Activated CD4-positive, alpha-beta memory T cell treated with anti-CD3 and anti-CD28 coated beads, Interleukin-2, amount 10 ng/mL, durations not matched to agents 7 days and 5 days (primary cell): Measurements from ENCODE around the gene TBCK. TPM values are rescaled to one million over a fixed set of nuclear protein-coding genes. Genes with fewer than 3 reads are reported as not detected.

Experiments
- CTCF ChIA-PET: fragments of 350-600 bp; sonication (Branson Sonifier 250); formaldehyde crosslinking; loops from one replicate; lab custom pipeline; 2021; ENCODE audit warnings: antibody characterized with exemption, inconsistent platforms; lab: Charles Lee
- POLR2A ChIA-PET: fragments of 350-600 bp; sonication (Branson Sonifier 250); formaldehyde crosslinking; loops from one replicate; lab custom pipeline; 2021; ENCODE audit warnings: antibody characterized with exemption; lab: Charles Lee
- DNase-seq: peaks from one replicate; pipeline ENCODE4 v3.0.0-alpha.2; 2020
- H3K27ac Mint-ChIP-seq: one replicate; pipeline ENCODE4 v1.8.0; 2021; ENCODE audit warnings: mild to moderate bottlenecking, mixed read lengths
- H3K27me3 Mint-ChIP-seq: one replicate; pipeline ENCODE4 v1.8.0; 2021; ENCODE audit warnings: mixed read lengths
- H3K36me3 Mint-ChIP-seq: one replicate; pipeline ENCODE4 v1.8.0; 2021; ENCODE audit warnings: low read depth, mixed read lengths
- H3K4me1 Mint-ChIP-seq: one replicate; pipeline ENCODE4 v1.8.0; 2021; ENCODE audit warnings: mixed read lengths
- H3K4me3 Mint-ChIP-seq: one replicate; pipeline ENCODE4 v1.8.0; 2021; ENCODE audit warnings: mild to moderate bottlenecking, mixed read lengths
- H3K9me3 Mint-ChIP-seq: one replicate; pipeline ENCODE4 v1.8.0; 2021; ENCODE audit warnings: mixed read lengths
- total RNA-seq, 2 experiments: library from RNA; stranded (reverse); gene quantifications; one replicate each; pipeline ENCODE4 v1.2.3, GENCODE V29; 2021

TBCK gene
- total RNA-seq: 10 to 100 TPM; 25.4 to 26.8 TPM

DNA sequence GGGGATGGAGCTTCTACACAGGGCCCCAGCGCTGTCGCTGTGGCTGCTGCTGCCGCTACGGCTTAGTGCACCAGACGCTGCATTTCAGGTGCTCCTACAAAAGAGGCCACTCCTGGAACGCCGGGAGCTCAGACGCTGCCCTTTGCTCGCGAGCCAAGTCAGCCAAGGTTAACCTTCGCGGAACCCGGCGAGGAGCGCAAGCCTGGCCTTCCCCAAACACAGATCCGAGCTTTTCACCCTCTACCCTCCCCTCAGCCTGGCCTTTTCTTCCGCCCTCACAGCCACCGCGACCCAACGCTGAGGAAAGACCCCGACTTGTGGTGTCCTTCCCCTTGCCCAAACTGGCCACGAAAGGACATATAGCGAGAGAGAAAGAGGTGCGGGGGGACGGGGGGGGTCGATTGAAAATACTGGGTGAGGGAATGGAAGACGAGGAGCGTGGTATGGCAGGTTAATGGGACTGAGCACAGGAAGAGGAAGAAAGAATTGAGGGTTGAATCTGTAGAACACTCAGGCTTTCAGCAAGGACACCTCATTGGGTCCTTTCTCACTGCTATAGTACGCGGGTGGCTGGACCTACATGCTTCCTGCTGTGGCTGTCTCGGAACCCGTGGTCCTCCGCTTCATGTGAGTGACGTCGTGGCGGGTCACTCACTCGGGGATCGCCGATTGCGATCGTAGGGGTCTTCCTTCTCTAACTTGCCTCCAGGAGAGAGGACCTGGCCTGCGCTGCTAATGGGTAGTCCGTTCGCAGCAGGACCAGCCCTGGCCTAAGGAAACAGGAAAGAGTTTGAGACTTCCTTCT is at the start of gene TBCK, which contains the start of gene AIMP1:
Gene TBCK, minus strand, starts transcription at position 242 of the 805 bp plus-strand sequence. CDS start 7,249 bp downstream, outside the sequence.
Gene AIMP1, plus strand, starts transcription at position 583 of the 805 bp plus-strand sequence. CDS start 8,460 bp downstream, outside the sequence.
- H3K27me3 Mint-ChIP-seq: no peaks in the 10 kb centered on the region
- H3K4me3 Mint-ChIP-seq: no peak within 1 kb of the TSS
- no peak within 1 kb of the TSS for H3K27ac Mint-ChIP-seq
- POLR2A ChIA-PET: interaction anchor here (0.8 to 2.1 kb wide), 8 partner anchors 9 to 77 kb away, joined by 3 to 18 read pairs (median 4); no protein-coding TSS in a partner anchor
- DNase-seq: peak; percentile 89
- no peaks in the 10 kb centered on the region for H3K9me3 Mint-ChIP-seq
- peaks cover 21% of the 10 kb centered on the region for H3K36me3 Mint-ChIP-seq
- peaks cover 33% of the 10 kb centered on the region for H3K4me1 Mint-ChIP-seq
- CTCF ChIA-PET: interaction anchor here (0.9 to 1.8 kb wide), 3 partner anchors 10 to 14 kb away, joined by 3 to 9 read pairs (median 4); no protein-coding TSS in a partner anchor

DNA sequence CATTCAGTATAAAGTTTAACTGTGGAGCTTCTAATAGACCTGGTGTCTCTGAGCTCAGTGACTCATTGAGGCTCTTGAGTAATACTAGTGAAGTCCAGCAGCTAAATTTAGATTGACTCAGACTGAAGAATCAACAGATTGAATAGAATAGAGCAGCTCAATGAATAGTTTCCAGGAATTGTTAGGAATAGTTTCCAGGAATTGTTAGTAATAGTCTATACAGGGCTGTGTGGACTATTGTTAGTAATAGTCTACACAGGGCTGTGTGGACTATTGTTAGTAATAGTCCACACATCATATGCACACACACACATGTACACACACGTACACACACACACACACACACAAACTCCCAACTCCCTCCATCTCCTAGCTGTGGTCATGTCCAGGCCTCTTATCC is 49.6 kb upstream of the TBCK start:
- CTCF ChIA-PET: interaction anchor here (0.8 kb wide), 1 partner anchor 150 kb away, joined by 3 read pairs; no protein-coding TSS in a partner anchor
- POLR2A ChIA-PET: no interaction called here
- H3K9me3 Mint-ChIP-seq: no peaks in the 10 kb centered on the region
- H3K4me3 Mint-ChIP-seq: no peak overlapping the region
- no peaks in the 10 kb centered on the region for H3K4me1 Mint-ChIP-seq
- no peak for DNase-seq
- no peaks in the 10 kb centered on the region for H3K36me3 Mint-ChIP-seq
- peaks cover 8% of the 10 kb centered on the region for H3K27me3 Mint-ChIP-seq
- H3K27ac Mint-ChIP-seq: no peak overlapping the region

DNA sequence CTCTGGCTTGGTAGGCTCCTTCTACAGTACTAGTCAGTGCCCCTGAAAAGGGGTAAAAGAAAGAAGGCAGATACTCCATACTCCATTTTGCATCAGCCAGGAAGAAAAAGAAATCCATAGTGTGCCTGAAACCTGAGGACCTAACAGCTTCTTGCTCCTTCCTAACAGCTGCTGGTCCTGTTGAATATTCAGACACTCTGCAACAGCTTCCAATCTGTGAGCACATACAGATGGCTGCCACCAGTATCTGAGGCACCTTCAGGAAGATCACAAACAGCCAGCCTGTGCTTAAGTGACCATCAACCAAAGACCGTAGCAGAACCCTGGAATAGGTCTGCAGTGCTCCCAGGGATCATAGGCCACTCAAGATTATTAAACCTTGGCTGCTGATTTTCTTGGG is 48.3 kb upstream of the TBCK start:
- ChIA-PET POLR2A (no interaction called here), CTCF (no interaction called here)
- DNase-seq: no peak
- no peaks in the 10 kb centered on the region for H3K36me3 Mint-ChIP-seq
- H3K4me3 Mint-ChIP-seq: no peak overlapping the region
- no peak overlapping the region for H3K27ac Mint-ChIP-seq
- no peaks in the 10 kb centered on the region for H3K4me1 Mint-ChIP-seq
- H3K9me3 Mint-ChIP-seq: no peaks in the 10 kb centered on the region
- H3K27me3 Mint-ChIP-seq: peaks cover 3% of the 10 kb centered on the region

DNA sequence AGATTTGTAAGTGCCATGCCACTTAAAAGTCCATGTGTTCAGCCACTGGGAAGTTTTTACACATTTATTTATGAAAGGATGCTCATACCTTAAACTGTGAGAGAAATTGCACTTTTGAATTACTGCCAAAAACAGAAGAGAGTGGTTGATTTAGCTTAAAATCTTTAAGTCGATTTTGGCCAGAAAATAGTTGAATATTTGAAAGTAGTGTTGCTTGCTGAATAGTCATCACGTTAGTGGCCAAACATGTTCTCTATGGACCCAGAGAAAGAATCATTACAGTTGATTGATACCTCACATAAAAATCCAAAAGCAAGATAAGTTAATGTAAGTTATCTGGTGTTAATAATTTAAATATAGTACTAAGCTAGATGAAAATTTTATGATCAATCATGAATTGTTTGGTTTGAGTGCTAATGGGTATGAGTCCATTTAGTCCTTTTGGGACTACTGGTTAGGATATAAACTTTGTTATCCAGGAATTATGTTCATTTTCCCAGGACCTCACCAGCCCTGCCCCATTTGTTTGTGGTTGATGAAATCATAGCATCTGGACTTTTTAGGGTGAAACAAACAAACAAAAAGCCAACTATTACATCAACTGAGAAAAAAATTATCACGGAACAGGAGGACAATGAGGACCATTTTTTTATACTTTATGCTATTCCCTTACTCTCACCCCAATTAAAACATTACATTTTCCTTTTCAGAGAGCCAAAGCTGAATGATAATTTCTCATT is 46.2 kb upstream of the TBCK start:
- no peaks in the 10 kb centered on the region for H3K9me3 Mint-ChIP-seq
- no peaks in the 10 kb centered on the region for H3K4me1 Mint-ChIP-seq
- ChIA-PET POLR2A (no interaction called here), CTCF (no interaction called here)
- H3K27ac Mint-ChIP-seq: no peak overlapping the region
- H3K4me3 Mint-ChIP-seq: no peak overlapping the region
- no peak for DNase-seq
- H3K36me3 Mint-ChIP-seq: no peaks in the 10 kb centered on the region
- H3K27me3 Mint-ChIP-seq: peaks cover 3% of the 10 kb centered on the region

DNA sequence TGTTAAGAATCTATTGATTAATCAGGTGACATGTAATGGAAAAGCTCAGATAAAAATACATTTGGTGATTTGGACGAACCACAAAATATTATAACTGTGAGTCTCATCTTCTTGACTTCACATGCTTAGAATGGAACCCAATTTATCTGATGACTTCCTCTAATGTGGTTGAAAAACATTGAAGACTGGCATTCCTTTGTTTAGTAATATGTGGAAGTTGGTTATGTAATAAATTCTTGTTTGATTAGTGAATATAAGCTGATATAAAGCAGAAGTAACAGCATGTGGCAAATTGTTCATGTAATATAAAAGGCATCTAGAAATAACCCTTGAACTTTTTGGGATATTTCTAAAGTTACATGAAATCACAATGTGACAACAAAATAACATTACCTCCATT is 42.9 kb upstream of the TBCK start:
- H3K4me1 Mint-ChIP-seq: no peaks in the 10 kb centered on the region
- no peak for DNase-seq
- no peak overlapping the region for H3K4me3 Mint-ChIP-seq
- H3K9me3 Mint-ChIP-seq: no peaks in the 10 kb centered on the region
- no peaks in the 10 kb centered on the region for H3K36me3 Mint-ChIP-seq
- H3K27me3 Mint-ChIP-seq: peaks cover 3% of the 10 kb centered on the region
- ChIA-PET CTCF (no interaction called here), POLR2A (no interaction called here)
- H3K27ac Mint-ChIP-seq: no peak overlapping the region

DNA sequence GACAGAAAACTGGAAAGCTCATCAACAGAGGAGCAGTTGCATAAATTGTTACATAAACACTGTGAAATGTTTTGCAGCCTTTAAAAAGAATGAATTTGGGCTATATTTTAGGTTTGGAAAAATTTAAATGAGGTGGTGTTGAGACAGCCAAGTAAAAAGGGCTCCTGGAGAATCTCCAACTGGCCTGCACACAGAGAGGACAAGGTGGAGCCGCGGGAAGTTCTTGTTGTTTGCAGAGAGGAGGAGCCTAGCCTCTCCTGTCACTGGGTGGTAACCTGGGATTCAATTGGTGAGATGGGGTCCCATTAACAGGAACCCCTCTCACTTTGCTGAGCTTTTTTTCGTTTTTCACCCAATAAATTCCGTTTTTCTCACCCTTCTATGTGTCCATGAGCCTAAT is 39.2 kb upstream of the TBCK start:
- no peak for DNase-seq
- ChIA-PET POLR2A (no interaction called here), CTCF (no interaction called here)
- no peak overlapping the region for H3K4me3 Mint-ChIP-seq
- H3K27me3 Mint-ChIP-seq: no peaks in the 10 kb centered on the region
- H3K36me3 Mint-ChIP-seq: peaks cover 8% of the 10 kb centered on the region
- H3K4me1 Mint-ChIP-seq: no peaks in the 10 kb centered on the region
- H3K27ac Mint-ChIP-seq: no peak overlapping the region
- no peaks in the 10 kb centered on the region for H3K9me3 Mint-ChIP-seq

DNA sequence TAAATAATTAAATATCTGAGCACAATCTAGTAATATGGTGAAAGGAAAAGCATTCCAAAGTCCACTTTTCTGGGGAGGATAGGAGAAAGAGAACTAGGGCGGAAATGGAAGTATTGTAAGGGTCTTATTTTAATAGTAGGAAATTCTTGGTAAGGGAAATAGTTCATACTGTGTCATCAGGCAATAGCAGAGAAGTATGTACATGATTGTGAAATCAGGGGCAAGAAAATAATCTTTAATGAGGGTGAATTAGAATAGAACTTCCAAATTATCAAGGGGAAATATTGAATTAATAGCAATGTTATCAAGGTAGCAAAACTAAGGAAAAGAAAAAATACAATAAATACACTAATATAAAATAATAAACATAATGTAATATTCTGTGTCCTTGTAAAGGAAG is 37.8 kb upstream of the TBCK start:
- H3K9me3 Mint-ChIP-seq: no peaks in the 10 kb centered on the region
- DNase-seq: no peak
- ChIA-PET CTCF (interaction anchor here (1.1 kb wide), 1 partner anchor 25 kb away, joined by 3 read pairs; no protein-coding TSS in a partner anchor), POLR2A (no interaction called here)
- peaks cover 13% of the 10 kb centered on the region for H3K36me3 Mint-ChIP-seq
- H3K4me3 Mint-ChIP-seq: no peak overlapping the region
- H3K4me1 Mint-ChIP-seq: no peaks in the 10 kb centered on the region
- H3K27ac Mint-ChIP-seq: no peak overlapping the region
- H3K27me3 Mint-ChIP-seq: no peaks in the 10 kb centered on the region

DNA sequence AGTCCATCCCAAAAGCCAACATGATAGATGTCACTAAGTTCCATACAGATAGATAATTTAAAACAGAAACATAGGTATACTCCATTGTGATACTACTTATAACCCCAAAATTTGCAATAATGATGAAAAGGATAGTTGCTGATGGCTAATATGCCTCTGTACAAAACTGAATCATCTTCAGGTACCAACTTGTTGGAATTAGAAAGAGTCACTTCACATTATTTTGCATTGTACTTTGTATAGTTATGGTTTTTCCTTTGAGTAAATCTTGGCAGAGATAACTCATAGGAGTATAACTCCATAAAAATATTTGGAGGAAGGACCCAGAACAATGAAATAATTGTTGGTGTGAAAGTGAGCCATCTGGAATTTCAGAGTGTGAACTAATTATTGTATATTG is 35.0 kb upstream of the TBCK start:
- no peaks in the 10 kb centered on the region for H3K4me1 Mint-ChIP-seq
- CTCF ChIA-PET: no interaction called here
- H3K9me3 Mint-ChIP-seq: no peaks in the 10 kb centered on the region
- H3K4me3 Mint-ChIP-seq: no peak overlapping the region
- H3K27ac Mint-ChIP-seq: no peak overlapping the region
- H3K27me3 Mint-ChIP-seq: no peaks in the 10 kb centered on the region
- POLR2A ChIA-PET: no interaction called here
- peaks cover 29% of the 10 kb centered on the region for H3K36me3 Mint-ChIP-seq
- no peak for DNase-seq

DNA sequence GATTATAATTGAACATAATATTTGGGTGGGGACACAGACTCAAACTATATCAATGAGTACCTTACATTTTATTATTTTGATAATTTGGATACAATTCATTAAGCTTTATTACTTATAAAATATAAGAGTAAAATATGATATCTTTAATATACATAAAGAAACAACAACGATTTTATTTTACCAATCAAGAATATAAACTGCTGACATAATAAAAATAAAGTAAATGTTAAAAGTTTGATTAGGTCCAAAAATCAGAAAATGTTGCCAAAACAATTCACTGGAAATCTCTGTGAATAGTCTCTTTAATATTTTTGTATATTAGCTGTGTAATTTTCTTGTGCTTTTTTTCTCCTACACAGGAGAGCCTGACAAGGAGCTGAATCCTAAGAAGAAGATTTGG is 31.2 kb upstream of the TBCK start:
- CTCF ChIA-PET: interaction anchor here (1.4 kb wide), 1 partner anchor 81 kb away, joined by 3 read pairs; no protein-coding TSS in a partner anchor
- POLR2A ChIA-PET: interaction anchor here (1.3 kb wide), 1 partner anchor 31 kb away, joined by 3 read pairs; the partner anchor contains the start of gene TBCK
- no peaks in the 10 kb centered on the region for H3K27me3 Mint-ChIP-seq
- H3K4me3 Mint-ChIP-seq: no peak overlapping the region
- H3K36me3 Mint-ChIP-seq: peaks cover 42% of the 10 kb centered on the region
- peaks cover 1% of the 10 kb centered on the region for H3K4me1 Mint-ChIP-seq
- H3K9me3 Mint-ChIP-seq: no peaks in the 10 kb centered on the region
- no peak for DNase-seq
- H3K27ac Mint-ChIP-seq: no peak overlapping the region

DNA sequence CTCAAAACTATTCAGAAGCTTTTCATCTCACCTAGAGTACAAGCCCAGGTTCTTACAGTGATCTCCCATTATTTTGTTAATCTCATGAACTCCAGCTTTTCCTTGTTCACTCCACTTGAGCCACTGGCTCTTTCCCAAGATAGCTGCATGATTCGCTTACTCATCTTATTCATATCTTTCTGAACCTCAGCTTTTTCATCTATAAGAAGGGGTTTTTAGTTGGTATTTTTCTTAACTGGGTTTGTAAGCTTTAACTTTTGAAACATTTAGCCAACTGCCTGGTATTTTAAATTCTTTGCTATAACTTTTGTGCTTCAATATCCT is 28.6 kb upstream of the TBCK start:
- Mint-ChIP-seq H3K9me3 (peaks cover 7% of the 10 kb centered on the region), H3K27me3 (no peaks in the 10 kb centered on the region), H3K4me1 (peaks cover 18% of the 10 kb centered on the region), H3K36me3 (peaks cover 59% of the 10 kb centered on the region), H3K4me3 (no peak overlapping the region), H3K27ac (no peak overlapping the region)
- POLR2A ChIA-PET: no interaction called here
- CTCF ChIA-PET: no interaction called here
- DNase-seq: no peak

DNA sequence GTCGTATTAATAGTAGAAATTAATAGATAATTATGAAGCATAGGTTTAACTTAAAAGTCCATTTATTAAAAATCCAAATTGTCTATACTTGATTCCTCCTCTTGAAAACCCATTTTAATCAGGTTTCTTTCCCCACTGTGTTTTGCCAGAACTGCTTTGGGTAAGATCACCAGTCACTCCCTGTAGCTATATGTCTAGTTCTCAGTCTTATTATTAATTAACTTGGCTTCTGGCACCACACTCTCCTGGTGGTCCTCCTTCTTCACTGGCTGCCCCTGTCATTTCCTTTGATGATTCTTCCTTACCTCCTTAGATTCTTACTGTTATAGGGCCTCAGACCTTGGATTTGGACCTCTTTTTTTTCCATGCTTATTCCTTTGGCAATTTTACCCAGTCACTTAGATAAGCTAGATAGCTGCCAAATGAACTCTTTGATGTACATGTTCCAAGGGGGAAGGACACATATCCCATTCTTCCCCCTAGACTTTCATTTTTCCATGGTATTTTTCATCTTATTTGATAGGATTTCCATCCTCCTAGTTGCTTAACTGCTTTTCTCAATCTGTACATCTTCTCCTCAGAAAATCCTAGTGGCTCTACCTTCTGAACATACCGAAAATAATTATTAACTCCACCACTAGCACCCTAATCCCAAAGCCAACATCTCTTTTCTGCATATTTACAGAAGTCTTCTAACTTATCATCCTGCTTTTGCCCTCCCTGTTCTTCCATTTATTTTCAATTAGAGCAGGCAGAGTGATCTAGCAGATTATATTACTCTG is 28.0 kb upstream of the TBCK start:
- H3K4me1 Mint-ChIP-seq: peaks cover 18% of the 10 kb centered on the region
- H3K9me3 Mint-ChIP-seq: peaks cover 7% of the 10 kb centered on the region
- ChIA-PET CTCF (no interaction called here), POLR2A (no interaction called here)
- H3K27ac Mint-ChIP-seq: no peak overlapping the region
- peaks cover 61% of the 10 kb centered on the region for H3K36me3 Mint-ChIP-seq
- no peak for DNase-seq
- no peaks in the 10 kb centered on the region for H3K27me3 Mint-ChIP-seq
- no peak overlapping the region for H3K4me3 Mint-ChIP-seq

DNA sequence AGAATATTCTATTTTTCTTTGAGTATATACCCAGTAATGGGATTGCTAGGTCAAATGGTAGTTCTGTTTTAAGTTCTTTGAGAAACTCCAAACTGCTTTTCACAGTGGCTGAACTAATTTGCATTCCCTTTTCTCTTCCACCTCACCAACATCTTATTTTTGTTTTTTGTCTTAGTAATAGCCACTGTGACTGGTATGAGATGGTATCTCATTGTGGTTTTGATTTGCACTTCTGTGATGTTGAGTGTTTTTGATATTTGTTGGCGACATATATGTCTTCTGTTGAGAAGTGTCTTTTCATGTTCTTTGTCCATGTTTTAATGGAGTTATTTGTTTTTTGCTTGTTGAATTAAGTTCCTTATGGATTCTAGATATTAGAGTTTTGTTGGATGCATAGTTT is 24.8 kb upstream of the TBCK start:
- H3K4me1 Mint-ChIP-seq: peaks cover 18% of the 10 kb centered on the region
- ChIA-PET POLR2A (no interaction called here), CTCF (no interaction called here)

DNA sequence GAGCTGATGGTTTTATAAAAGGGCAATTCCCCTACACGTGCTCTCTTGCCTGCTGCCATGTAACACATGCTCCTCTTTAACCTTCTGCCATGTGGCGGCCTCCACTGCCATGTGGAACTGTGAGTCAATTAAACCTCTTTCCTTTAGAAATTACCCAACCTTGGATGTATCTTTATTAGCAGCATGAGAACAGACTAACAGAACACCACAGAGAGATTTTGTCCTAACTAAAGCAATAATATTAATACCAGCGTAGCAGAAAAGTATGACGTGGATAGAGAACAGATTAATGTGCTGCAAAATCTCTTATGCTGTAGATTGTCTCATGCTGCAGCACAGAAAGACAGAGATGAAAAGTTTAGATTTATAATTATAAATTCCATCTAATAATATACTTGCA is 23.4 kb upstream of the TBCK start:
- peaks cover 80% of the 10 kb centered on the region for H3K36me3 Mint-ChIP-seq
- CTCF ChIA-PET: no interaction called here
- no peak overlapping the region for H3K27ac Mint-ChIP-seq
- POLR2A ChIA-PET: no interaction called here
- H3K4me3 Mint-ChIP-seq: no peak overlapping the region
- H3K4me1 Mint-ChIP-seq: peaks cover 20% of the 10 kb centered on the region
- DNase-seq: no peak
- H3K27me3 Mint-ChIP-seq: no peaks in the 10 kb centered on the region
- H3K9me3 Mint-ChIP-seq: peaks cover 14% of the 10 kb centered on the region

More for the DNA sequence above, 24.8 kb upstream of the TBCK start:
- H3K27ac Mint-ChIP-seq: no peak overlapping the region
- H3K36me3 Mint-ChIP-seq: peaks cover 72% of the 10 kb centered on the region
- H3K9me3 Mint-ChIP-seq: peaks cover 14% of the 10 kb centered on the region
- DNase-seq: no peak
- no peak overlapping the region for H3K4me3 Mint-ChIP-seq
- no peaks in the 10 kb centered on the region for H3K27me3 Mint-ChIP-seq
